ENCODE results near the gene POLR1F.

POLR1F gene

GRCh38 chr7:19675816-19676215, 33.0 kb downstream of the POLR1F start:
- DNase-seq (ENCODE audit: low read depth in 2 of 2): no peak

- no peak for DNase-seq (ENCODE audit: low read depth in 2 of 2)
Measured at GRCh38 chr7:19674266-19674960, 34.4 kb downstream of the POLR1F start.

- no peak for DNase-seq (ENCODE audit: low read depth in 2 of 2)
Measured at GRCh38 chr7:19670806-19671205, 38.0 kb downstream of the POLR1F start.

- DNase-seq (ENCODE audit: low read depth in 2 of 2): no peak
Measured at GRCh38 chr7:19665399-19666008, 43.3 kb downstream of the POLR1F start.

- DNase-seq (ENCODE audit: low read depth in 2 of 2): no peak
Measured at GRCh38 chr7:19663816-19664462, 44.9 kb downstream of the POLR1F start.

- DNase-seq (ENCODE audit: low read depth in 2 of 2): no peak
Measured at GRCh38 chr7:19648791-19649190, 60.0 kb downstream of the POLR1F start.

Measured in stimulated activated CD8-positive, alpha-beta memory T cell treated with anti-CD3 and anti-CD28 coated beads, Interleukin-7, amount 100 ng/mL, for 1 hour (primary cell).